Activated CD4-positive, alpha-beta T cell treated with anti-CD3 and anti-CD28 coated beads, Interleukin-2, amount 50 U/mL, for 1 hour (primary cell): Measurements from ENCODE around the gene RPL5.
A peak's percentile ranks its signal among the peaks of the same experiment; 100 is the strongest.
"Not testable (repeated sequence)": the region's sequence is repeated elsewhere in the genome, so short reads cannot be mapped to it uniquely, and the experiment has no call there.

Source experiments
- DNase-seq: peaks from one replicate; pipeline ENCODE4 v3.0.0-alpha.2; 2020

RPL5 gene

DNA sequence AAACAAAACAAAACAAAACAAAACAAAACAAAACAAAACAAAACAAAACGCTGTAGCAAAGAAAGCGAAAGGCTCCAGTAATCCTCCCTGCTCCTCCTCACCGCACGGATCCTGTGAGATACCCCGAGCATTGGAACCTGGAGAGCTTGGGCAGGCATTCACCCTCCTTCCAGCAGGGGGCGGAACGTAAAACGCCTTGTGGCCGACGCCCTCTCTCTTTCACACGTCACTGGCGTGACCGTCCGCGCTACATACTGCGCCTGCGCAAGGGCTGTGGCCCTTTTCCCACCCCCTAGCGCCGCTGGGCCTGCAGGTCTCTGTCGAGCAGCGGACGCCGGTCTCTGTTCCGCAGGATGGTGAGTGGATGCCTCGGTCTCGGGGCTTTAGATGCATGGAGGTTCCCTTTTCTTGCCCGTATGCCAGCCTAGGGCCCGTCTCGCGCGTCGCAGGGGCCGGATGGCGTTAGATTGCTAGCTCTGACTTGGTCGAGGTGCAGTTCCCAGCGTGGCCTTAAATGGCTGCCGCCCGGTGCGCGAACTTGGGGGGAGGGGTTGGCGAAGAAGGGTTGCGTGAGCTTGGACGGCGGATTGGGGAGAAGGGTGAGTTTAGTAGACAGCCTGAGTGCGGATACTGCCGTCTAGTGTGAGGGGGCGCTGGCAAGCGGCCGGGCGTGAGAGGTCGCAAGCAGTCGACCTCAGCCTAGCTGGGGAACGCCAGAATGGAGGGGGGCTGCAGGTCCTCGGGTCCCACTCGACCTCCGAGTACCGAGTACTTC is at the start of gene RPL5:
Gene RPL5, plus strand, starts transcription at position 279 of the 775 bp plus-strand sequence. Its CDS starts 75 bp downstream, at position 354.
- peak; percentile 96 for DNase-seq

DNA sequence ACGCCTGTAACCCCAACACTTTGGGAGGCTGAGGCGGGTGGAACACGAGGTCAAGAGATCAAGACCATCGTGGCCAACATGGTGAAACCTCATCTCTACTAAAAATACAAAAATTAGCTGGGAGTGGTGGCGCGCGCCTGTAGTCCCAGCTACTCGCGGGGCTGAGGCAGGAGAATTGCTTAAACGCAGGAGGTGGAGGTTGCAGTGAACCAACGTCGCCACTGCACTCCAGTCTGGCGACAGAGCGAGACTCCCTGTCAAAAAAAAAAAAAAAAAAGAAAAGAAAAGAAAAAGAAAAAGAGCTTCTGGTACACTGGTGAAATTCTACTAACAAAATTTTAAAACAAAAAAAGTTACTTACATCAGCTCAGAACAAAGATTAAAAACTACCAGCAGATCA is 48.3 kb upstream of the RPL5 start:
- DNase-seq, result not testable (repeated sequence)

DNA sequence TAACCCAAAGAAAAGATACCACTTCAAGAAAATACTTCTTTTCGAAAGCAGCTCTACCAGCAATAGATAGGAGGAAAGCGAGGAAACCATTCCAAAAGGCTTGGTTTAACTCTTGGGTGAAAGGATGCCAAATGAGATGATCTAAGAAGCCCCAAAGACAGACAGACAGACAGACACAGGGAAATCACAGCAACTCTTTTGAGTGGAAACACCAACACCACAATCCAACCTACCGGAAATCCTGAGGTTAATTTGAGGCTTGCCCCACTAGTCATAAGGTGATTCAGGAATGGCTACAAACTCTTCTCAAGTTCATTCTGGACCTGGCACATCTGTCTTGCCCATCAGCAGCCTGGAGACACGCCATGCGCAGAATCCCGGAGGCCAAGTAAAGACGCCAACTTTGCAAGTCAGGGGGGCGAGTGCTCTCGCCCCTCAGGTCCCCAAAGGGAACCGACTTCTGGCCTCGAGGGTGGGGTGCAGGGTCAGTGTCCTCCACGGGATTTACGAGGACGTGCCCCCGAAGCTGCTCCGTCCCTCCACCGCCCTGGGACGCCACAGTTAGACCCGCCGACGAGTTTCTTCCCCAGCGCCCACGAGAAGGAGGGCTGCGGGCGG is 47.7 kb upstream of the RPL5 start:
- DNase-seq, result no peak

DNA sequence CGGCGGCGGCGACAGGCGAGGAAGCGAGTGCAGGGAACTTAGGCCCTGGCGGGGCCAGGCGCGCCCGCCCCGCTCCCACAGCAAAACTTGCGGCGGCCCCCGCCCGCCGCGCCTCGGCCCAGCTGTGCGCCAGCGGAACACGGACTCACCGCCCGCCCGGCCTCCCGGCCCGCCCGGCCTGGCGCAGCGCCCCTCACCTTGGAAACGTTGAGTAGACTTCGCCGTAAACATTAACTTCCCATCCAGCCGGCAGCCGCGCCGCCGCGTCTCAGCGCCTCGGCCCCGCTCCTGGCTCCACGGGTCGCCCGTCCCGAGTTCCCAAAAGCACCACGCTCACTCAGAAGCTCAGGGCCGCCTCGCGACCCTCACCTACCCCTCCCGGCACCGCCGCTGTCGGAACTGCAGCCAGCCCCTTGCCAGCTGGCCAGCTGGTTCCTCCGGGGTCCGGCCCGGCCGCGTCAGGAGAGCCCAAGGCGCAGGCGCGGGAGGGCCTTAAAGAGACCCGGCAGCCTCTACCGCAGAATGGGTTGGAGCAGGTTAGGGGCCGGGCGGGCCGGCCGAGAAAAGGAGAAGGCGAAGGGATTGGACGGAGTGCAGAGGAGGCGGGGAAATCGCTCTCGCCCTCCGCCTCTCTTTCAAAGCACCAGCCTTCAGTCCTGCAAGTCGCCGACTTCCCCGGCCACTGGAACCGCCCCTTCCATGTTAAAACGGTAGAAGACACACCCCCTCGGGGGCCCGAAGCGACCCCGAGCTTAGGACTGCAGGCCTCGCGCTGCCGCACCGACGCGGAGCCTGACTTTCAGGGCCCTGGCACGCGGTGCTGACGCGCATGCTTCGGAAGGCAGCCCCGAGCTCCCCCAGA is 47.0 kb upstream of the RPL5 start, which contains the start of gene EVI5:
Gene EVI5, minus strand, starts transcription at position 470 of the 862 bp plus-strand sequence. CDS start 48,562 bp downstream, outside the sequence.
- DNase-seq, result peak; percentile 42

- DNase-seq, result no peak
Observed at GRCh38 chr1:92786111-92786901, 45.5 kb upstream of the RPL5 start.

DNA sequence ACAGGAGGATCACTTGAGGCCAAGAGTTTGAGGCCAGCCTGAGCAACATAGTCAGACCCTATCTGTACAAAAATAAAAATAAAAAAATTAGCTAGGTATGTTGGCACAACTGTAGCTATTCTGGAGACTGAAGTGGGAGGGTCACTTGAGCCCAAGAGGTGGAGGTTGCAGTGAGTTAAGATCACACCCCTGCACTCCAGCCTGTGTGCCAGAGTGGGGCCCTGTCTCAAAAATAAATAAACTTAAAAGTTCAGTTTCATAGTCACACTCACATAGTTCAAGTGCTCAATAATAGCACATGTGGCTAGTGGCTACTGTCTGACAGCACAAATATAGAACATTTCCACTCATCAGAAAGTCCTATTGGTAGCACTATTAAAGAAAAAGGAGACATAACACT is 41.8 kb upstream of the RPL5 start:
- no peak for DNase-seq

DNA sequence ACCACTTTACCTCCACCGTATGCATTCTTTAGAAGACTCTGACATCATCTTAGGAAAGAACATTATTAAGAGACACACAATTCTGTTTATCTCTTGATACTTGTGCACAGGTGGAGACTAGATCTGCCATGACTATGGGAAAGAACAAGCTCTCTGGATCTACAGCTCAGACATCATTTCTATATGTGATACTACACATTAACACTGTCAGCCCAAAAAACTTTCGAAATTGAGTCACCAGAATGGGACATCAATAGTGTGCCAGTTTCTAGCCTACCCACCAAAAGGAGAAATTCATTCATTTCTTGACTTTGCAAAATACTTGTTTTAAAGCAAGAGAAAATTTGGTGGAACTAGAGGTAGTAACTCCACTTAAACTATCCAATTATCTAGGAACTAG is 41.0 kb upstream of the RPL5 start:
- no peak for DNase-seq

- DNase-seq, result no peak
Observed at GRCh38 chr1:92791487-92792066, 40.3 kb upstream of the RPL5 start.

DNA sequence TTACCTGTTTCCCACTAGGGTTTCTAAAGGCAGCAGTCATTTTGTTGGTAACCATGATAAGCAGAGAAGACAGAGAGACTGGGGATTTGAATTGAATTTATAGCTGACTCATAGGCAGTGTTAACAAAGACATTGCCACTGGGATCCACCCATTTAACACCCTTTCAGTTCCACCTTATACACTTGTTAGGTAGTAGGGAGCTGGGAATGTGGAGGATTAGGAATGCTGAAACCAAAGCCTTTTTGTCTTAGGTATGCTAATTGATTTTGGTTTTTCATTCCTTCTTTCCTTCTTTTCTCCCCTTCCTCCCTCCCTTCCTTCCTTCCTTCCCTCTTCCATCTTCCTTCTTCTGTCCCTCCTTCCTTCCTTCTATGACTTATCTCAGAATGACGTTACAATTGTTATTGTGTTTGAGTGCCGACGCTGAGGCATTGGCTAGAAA is 39.5 kb upstream of the RPL5 start:
- DNase-seq, result no peak

- no peak for DNase-seq
Observed at GRCh38 chr1:92795166-92795565, 36.7 kb upstream of the RPL5 start.

GRCh38 chr1:92797297-92797696 is 34.5 kb upstream of the RPL5 start:
- DNase-seq, result no peak

GRCh38 chr1:92797961-92798360 is 33.9 kb upstream of the RPL5 start:
- no peak for DNase-seq

DNA sequence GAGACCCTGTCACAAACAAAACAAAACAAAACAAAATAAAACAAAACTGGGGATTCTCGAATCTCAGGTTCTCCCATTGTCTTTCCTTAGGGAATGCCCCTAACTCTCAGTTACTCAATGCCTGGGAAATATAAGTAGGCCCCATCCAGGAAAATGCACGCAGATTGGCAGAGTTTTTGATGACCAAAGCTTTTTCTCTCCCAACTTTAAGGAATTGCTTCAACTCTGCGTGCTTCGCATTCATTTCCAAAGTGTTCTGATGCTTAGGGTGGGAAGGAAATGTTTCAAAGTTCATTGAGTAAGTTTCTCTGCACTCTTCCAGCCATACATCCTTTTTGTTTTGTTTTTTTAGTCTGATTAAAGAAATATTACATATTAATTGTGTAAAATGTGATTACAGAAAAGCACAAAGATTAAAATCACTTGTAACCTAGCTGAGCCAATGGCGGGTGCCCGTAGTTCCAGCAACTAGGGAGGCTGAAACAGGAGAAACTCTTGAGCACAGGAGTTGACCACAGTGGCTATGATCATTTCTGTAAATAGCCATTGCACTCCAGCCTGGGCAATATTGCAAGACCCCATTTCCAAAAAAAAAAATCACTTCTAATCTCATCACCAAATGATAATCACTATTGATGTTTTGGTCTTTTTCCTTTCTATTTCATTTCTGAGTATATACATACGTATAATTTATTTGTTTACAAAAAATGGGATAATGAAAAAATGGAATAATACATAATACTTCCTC is 28.5 kb upstream of the RPL5 start:
- DNase-seq, result no peak

- no peak for DNase-seq
Observed at GRCh38 chr1:92804721-92805201, 27.1 kb upstream of the RPL5 start.

- DNase-seq, result no peak
Observed at GRCh38 chr1:92805216-92805615, 26.6 kb upstream of the RPL5 start.

GRCh38 chr1:92808381-92808780 is 23.5 kb upstream of the RPL5 start:
- DNase-seq, result no peak

- DNase-seq, result no peak
Observed at GRCh38 chr1:92816732-92817131, 15.1 kb upstream of the RPL5 start.

DNA sequence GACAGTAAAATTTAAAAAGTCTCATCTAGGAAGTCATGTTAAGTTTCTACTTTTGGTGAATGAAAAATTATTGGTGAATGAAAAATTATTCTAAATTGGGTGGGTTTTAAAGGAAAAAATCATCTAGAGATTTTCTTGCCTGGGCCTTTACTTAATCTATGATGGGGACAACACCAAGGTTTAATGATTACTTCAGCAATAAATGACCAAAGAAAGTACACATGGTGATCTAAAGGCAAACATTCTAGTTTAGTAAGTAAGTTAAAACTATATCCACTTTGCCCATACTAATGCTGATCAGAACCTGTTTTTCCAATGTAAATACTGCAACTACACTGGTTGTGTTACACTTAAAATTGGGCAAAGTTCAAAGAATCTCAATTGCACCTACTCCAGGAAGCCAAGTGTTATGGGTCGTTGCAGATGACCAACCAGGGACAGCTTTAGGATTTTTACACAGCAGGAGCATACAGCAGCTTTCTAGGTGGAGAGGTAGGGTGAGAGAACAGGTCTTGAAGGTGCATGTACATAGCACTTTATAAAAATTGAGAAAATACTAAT is 14.6 kb upstream of the RPL5 start:
- DNase-seq, result no peak

DNA sequence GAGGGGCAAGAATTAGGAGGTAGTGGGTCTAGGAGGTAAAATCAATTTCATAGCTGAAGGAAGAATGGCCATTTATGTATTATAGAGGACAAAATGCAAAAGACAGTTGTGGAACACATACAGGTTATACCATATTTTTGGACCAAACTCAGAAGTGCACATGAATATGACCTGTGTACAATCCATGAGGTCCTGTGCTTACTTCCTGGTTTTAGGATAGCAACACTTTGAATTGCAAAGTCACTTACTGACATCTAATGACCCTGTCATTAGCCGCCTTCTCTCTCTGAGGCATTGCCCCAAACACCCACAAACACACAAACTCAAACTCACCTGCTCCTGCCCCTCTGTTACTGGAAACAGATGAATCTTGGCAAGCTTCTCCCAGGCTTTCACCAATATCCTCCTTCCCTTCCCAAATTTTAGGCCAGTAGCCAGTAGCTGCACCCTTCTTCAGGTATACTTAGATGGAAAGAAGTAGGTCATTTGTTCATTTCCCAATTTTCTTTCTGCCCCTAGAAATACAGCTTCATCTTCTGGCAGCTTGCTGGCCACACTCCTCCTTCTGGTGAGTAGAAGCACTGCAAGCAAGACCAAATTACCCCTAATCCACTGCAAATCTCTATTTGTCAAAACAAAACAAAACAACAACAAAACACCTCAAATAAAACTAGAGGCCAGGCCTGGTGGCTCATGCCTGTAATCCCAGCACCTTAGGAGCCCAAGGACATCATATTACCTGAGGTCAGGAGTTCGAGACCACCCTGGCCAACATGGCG is 13.7 kb upstream of the RPL5 start:
- no peak for DNase-seq

- no peak for DNase-seq
Observed at GRCh38 chr1:92820024-92820423, 11.8 kb upstream of the RPL5 start.
